H9 (cell line): ENCODE measurements around the gene FBXO47. TPM values are rescaled to one million over a fixed set of nuclear protein-coding genes. Genes with fewer than 3 reads are reported as not detected.

Experiments used
- DNase-seq: peaks from one replicate; pipeline ENCODE4 v3.0.0-alpha.2; 2017
- H2AFZ ChIP-seq: one replicate; pipeline ENCODE4 v1.6.1; 2013; ENCODE audit warnings: mild to moderate bottlenecking, low read length, control low read depth, moderate library complexity
- H2AK5ac ChIP-seq: 2 replicates; pipeline ENCODE4 v1.6.1; 2013; ENCODE audit warnings: low read length, control low read depth, mixed read lengths; ENCODE audit not compliant: insufficient read length
- H2BK120ac ChIP-seq: one replicate; pipeline ENCODE4 v1.6.1; 2013; ENCODE audit warnings: low read depth, mild to moderate bottlenecking, low read length, control low read depth, inconsistent platforms; ENCODE audit not compliant: poor library complexity, severe bottlenecking
- H2BK12ac ChIP-seq: 2 replicates; pipeline ENCODE4 v1.6.1; 2013; ENCODE audit warnings: low read length, control low read depth, mixed read lengths, low read depth; ENCODE audit not compliant: insufficient read length
- H2BK15ac ChIP-seq: 2 replicates; pipeline ENCODE4 v1.6.1; 2013; ENCODE audit warnings: low read depth, low read length, control low read depth
- H2BK20ac ChIP-seq: one replicate; pipeline ENCODE4 v1.6.1; 2013; ENCODE audit warnings: low read depth, mild to moderate bottlenecking, low read length, control low read depth, inconsistent platforms; ENCODE audit not compliant: poor library complexity, severe bottlenecking
- H2BK5ac ChIP-seq: 2 replicates; pipeline ENCODE4 v1.6.1; 2013; ENCODE audit warnings: low read length, control low read depth, mixed read lengths; ENCODE audit not compliant: insufficient read length
- H3K14ac ChIP-seq: 2 replicates; pipeline ENCODE4 v1.6.1; 2013; ENCODE audit warnings: low read length, control low read depth; ENCODE audit not compliant: insufficient read depth
- H3K18ac ChIP-seq: 2 replicates; pipeline ENCODE4 v1.6.1; 2013; ENCODE audit warnings: low read depth, mild to moderate bottlenecking, mixed read lengths, low read length, control low read depth; ENCODE audit not compliant: insufficient read length
- H3K23ac ChIP-seq: 2 replicates; pipeline ENCODE4 v1.6.1; 2013; ENCODE audit warnings: low read length, control low read depth, mixed read lengths, low read depth; ENCODE audit not compliant: insufficient read length
- H3K23me2 ChIP-seq: 2 replicates; pipeline ENCODE4 v1.6.1; 2013; ENCODE audit warnings: low read depth, mild to moderate bottlenecking, mixed read lengths, low read length, control low read depth; ENCODE audit not compliant: insufficient read length, poor library complexity, severe bottlenecking
- H3K27ac ChIP-seq: 2 replicates; pipeline ENCODE4 v1.5.1; 2013; ENCODE audit warnings: low read length, control low read depth, mixed read lengths, low read depth; ENCODE audit not compliant: insufficient read length
- H3K27me3 ChIP-seq: 2 replicates; pipeline ENCODE4 v1.6.1; 2013; ENCODE audit warnings: low read length, control low read depth, inconsistent platforms; ENCODE audit not compliant: insufficient read depth
- H3K4ac ChIP-seq: 2 replicates; pipeline ENCODE4 v1.6.1; 2013; ENCODE audit warnings: low read depth, mild to moderate bottlenecking, control low read depth, inconsistent platforms, low read length, moderate library complexity
- H3K4me1 ChIP-seq: 2 replicates; pipeline ENCODE4 v1.6.1; 2013; ENCODE audit warnings: low read length, control low read depth, inconsistent platforms; ENCODE audit not compliant: insufficient read depth
- H3K4me2 ChIP-seq: 2 replicates; pipeline ENCODE4 v1.6.1; 2013; ENCODE audit warnings: low read length, control low read depth, mixed read lengths; ENCODE audit not compliant: insufficient read length, insufficient read depth
- H3K56ac ChIP-seq: 2 replicates; pipeline ENCODE4 v1.6.1; 2013; ENCODE audit warnings: low read depth, mild to moderate bottlenecking, mixed read lengths, low read length, control low read depth; ENCODE audit not compliant: insufficient read length
- H3K79me1 ChIP-seq: 2 replicates; pipeline ENCODE4 v1.6.1; 2013; ENCODE audit warnings: low read depth, mild to moderate bottlenecking, moderate library complexity, low read length, control low read depth, inconsistent platforms; ENCODE audit not compliant: insufficient read depth, poor library complexity, severe bottlenecking
- H3K79me2 ChIP-seq: 2 replicates; pipeline ENCODE4 v1.6.1; 2013; ENCODE audit warnings: low read length, control low read depth, inconsistent platforms; ENCODE audit not compliant: insufficient read depth
- H3K9ac ChIP-seq: 2 replicates; pipeline ENCODE4 v1.6.1; 2013; ENCODE audit warnings: low read length, control low read depth, mixed read lengths; ENCODE audit not compliant: insufficient read length; ENCODE audit errors: extremely low read depth
- H3K9me3 ChIP-seq: one replicate; pipeline ENCODE4 v1.6.1; 2013; ENCODE audit warnings: low read depth, low read length, inconsistent platforms; ENCODE audit not compliant: control insufficient read depth
- H3T11ph ChIP-seq: one replicate; pipeline ENCODE4 v1.6.1; 2013; ENCODE audit warnings: mild to moderate bottlenecking, low read length, control low read depth, inconsistent platforms
- H4K20me1 ChIP-seq: one replicate; pipeline ENCODE4 v1.6.1; 2013; ENCODE audit not compliant: control insufficient read depth, insufficient read length, insufficient read depth
- H4K5ac ChIP-seq: 2 replicates; pipeline ENCODE4 v1.6.1; 2013; ENCODE audit warnings: low read depth, mild to moderate bottlenecking, mixed read lengths, low read length, control low read depth; ENCODE audit not compliant: insufficient read length
- H4K8ac ChIP-seq: replicated peaks from 2 replicates; pipeline ENCODE4 v1.6.1; 2013; ENCODE audit warnings: low read length, control low read depth, mixed read lengths, low read depth; ENCODE audit not compliant: insufficient read length
- H4K91ac ChIP-seq: 2 replicates; pipeline ENCODE4 v1.6.1; 2013; ENCODE audit warnings: low read depth, mild to moderate bottlenecking, moderate library complexity, mixed read lengths, low read length, control low read depth; ENCODE audit not compliant: insufficient read length
- H3K27ac Mint-ChIP-seq, 3 experiments: 2 replicates in 2 of 3; 3 replicates in 1 of 3; pipeline ENCODE4 v1.8.0; 2020 to 2021; ENCODE audit warnings: mixed read lengths in 3 of 3, mild to moderate bottlenecking in 1 of 3, moderate library complexity in 1 of 3
- H3K27me3 Mint-ChIP-seq: 2 replicates; pipeline ENCODE4 v1.8.0; 2021; ENCODE audit warnings: low read depth, mild to moderate bottlenecking, moderate library complexity, mixed read lengths
- H3K36me3 Mint-ChIP-seq, 3 experiments: 2 replicates in 2 of 3; 3 replicates in 1 of 3; pipeline ENCODE4 v1.8.0; 2020 to 2021; ENCODE audit warnings: low read depth in 3 of 3, mixed read lengths in 3 of 3; ENCODE audit not compliant: insufficient read depth in 1 of 3
- H3K4me1 Mint-ChIP-seq, 2 experiments: 2 replicates each; pipeline ENCODE4 v1.8.0; 2020; ENCODE audit warnings: mixed read lengths in 2 of 2
- H3K4me3 Mint-ChIP-seq, 2 experiments: 2 replicates in 1 of 2; 3 replicates in 1 of 2; pipeline ENCODE4 v1.8.0; 2020 to 2021; ENCODE audit warnings: mild to moderate bottlenecking in 2 of 2, mixed read lengths in 2 of 2, moderate library complexity in 1 of 2
- H3K9me3 Mint-ChIP-seq, 2 experiments: 2 replicates in 1 of 2; 3 replicates in 1 of 2; pipeline ENCODE4 v1.8.0; 2020; ENCODE audit warnings: mild to moderate bottlenecking in 2 of 2, mixed read lengths in 2 of 2, moderate library complexity in 1 of 2
- CTCF ChIP-seq: fragments of 200-600 bp; sonication (generic); conservative IDR thresholded peaks from 3 replicates; pipeline ENCODE4 v1.8.0; 2021; ENCODE audit warnings: antibody characterized with exemption, mild to moderate bottlenecking
- WGBS: extraction: QIAGEN DNeasy Blood & Tissue Kit; methylation state at CpG from one replicate; pipeline ENCODE4 v1.1.7; 2013; ENCODE audit warnings: missing lambda C conversion rate, low lambda C conversion rate, mixed read lengths; ENCODE audit not compliant: insufficient read length; ENCODE audit errors: extremely low coverage; 5-methylcytosine and 5-hydroxymethylcytosine counted together
- total RNA-seq: library from RNA; stranded (reverse); gene quantifications from 2 replicates; pipeline ENCODE4 v1.2.1, GENCODE V29; 2021

FBXO47 gene
- total RNA-seq, 1 experiment from 2014 or later, result not detected

DNA sequence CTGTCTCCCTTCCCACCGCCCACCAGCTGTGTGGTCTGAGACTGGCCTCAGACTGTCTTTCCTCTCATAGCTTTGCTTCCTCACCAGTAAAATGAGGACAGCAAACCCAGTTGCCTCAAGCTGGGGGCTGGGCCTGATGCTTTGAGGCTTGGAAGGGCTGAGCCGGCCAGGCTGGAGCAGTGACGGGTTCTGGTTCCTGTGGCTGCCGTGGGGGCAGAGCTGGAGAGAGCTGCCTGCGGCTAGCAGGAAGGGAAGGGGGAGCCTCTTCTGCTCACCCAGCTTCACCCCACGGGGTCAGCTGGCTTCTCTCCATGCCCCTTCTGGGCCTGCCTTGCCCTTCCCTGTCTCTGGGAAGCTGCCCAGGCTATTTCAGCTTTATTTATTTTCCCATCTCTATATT lies 73.6 kb downstream of the FBXO47 start:
- no peaks in the 10 kb centered on the region for H3K9me3 Mint-ChIP-seq
- H3K36me3 Mint-ChIP-seq, result peaks cover 4 to 52% (median 43%) of the 10 kb centered on the region in 3 experiments; a peak in 5 of 7 replicates
- Histone ChIP-seq H2BK120ac (no peak overlapping the region), H4K91ac (no peak overlapping the region), H3K23me2 (no peaks in the 10 kb centered on the region), H2AFZ (no peak overlapping the region), H3K18ac (no peak overlapping the region), H2BK20ac (no peak overlapping the region), H3K79me1 (no peaks in the 10 kb centered on the region), H3K27me3 (no peaks in the 10 kb centered on the region), H2BK15ac (no peak overlapping the region), H3K23ac (no peak overlapping the region), H2BK12ac (no peak overlapping the region), H2BK5ac (no peak overlapping the region), H3K56ac (no peak overlapping the region), H3K79me2 (0 out of 2 replicates have a peak, but pooled peaks cover 2% of the 10 kb centered on the region), H3K27ac (no peak overlapping the region), H3K4me2 (no peak overlapping the region), H4K5ac (no peak overlapping the region), H3K4me1 (no peaks in the 10 kb centered on the region), H2AK5ac (no peak overlapping the region), H3K14ac (no peak overlapping the region; the same call in 1 of the 2 replicates), H3K9me3 (no peaks in the 10 kb centered on the region), H3K4ac (no peak overlapping the region), H4K20me1 (peaks cover 2% of the 10 kb centered on the region), H4K8ac (no peak overlapping the region), H3K9ac (no peak overlapping the region), H3T11ph (no peak overlapping the region)
- no peak overlapping the region for H3K27ac Mint-ChIP-seq
- peaks cover 18 to 19% of the 10 kb centered on the region in 2 experiments for H3K4me1 Mint-ChIP-seq
- no peak overlapping the region for H3K4me3 Mint-ChIP-seq
- peak; percentile 47 for DNase-seq
- no peak for TF ChIP-seq CTCF
- WGBS, result no CpG with 5 or more reads among the region's 6 CpGs
- H3K27me3 Mint-ChIP-seq, result no peaks in the 10 kb centered on the region
